GM23248 (cell line): ENCODE data around the gene GFRAL. TPM values are rescaled to one million over a fixed set of nuclear protein-coding genes. Genes with fewer than 3 reads are reported as not detected.

Experiments used
- DNase-seq: peaks from one replicate; pipeline ENCODE4 v3.0.0-alpha.2; 2015
- H2AFZ ChIP-seq: fragments of 200-600 bp; sonication (generic); 2 replicates; pipeline ENCODE4 v1.6.1; 2016; ENCODE audit warnings: antibody characterized with exemption
- H3F3A ChIP-seq: fragments of 200-600 bp; sonication (generic); 2 replicates; pipeline ENCODE4 v1.6.1; 2016; ENCODE audit warnings: mild to moderate bottlenecking, antibody characterized with exemption, mixed run types; ENCODE audit not compliant: insufficient read depth
- H3K27ac ChIP-seq: fragments of 200-600 bp; sonication (generic); 2 replicates; pipeline ENCODE4 v1.5.1; 2016; ENCODE audit warnings: mild to moderate bottlenecking
- H3K27me3 ChIP-seq: fragments of 200-600 bp; sonication (generic); replicated peaks from 2 replicates; pipeline ENCODE4 v1.6.1; 2016; ENCODE audit warnings: mild to moderate bottlenecking; ENCODE audit not compliant: insufficient read depth
- H3K36me3 ChIP-seq: fragments of 200-600 bp; sonication (generic); 2 replicates; pipeline ENCODE4 v1.6.1; 2016; ENCODE audit warnings: low read depth, mild to moderate bottlenecking
- H3K4me1 ChIP-seq: fragments of 200-600 bp; sonication (generic); 2 replicates; pipeline ENCODE4 v1.6.1; 2016; ENCODE audit warnings: mild to moderate bottlenecking; ENCODE audit not compliant: insufficient read depth
- H3K4me2 ChIP-seq: fragments of 200-600 bp; sonication (generic); one replicate; pipeline ENCODE4 v1.6.1; 2016; ENCODE audit warnings: mild to moderate bottlenecking; ENCODE audit not compliant: unreplicated experiment
- H3K4me3 ChIP-seq: fragments of 200-600 bp; sonication (generic); 2 replicates; pipeline ENCODE4 v1.5.1; 2016; ENCODE audit warnings: mild to moderate bottlenecking
- H3K79me2 ChIP-seq: fragments of 200-600 bp; sonication (generic); 2 replicates; pipeline ENCODE4 v1.6.1; 2016; ENCODE audit warnings: mild to moderate bottlenecking; ENCODE audit not compliant: insufficient read depth
- H3K9ac ChIP-seq: fragments of 200-600 bp; sonication (generic); 2 replicates; pipeline ENCODE4 v1.6.1; 2016; ENCODE audit warnings: mild to moderate bottlenecking
- H3K9me2 ChIP-seq: fragments of 200-600 bp; sonication (generic); 2 replicates; pipeline ENCODE4 v1.6.1; 2016; ENCODE audit warnings: mixed run types, mild to moderate bottlenecking, moderate library complexity; ENCODE audit not compliant: insufficient read depth
- H3K9me3 ChIP-seq: fragments of 200-600 bp; sonication (generic); one replicate; pipeline ENCODE4 v1.6.1; 2017; ENCODE audit warnings: low read depth
- H4K20me1 ChIP-seq: fragments of 200-600 bp; sonication (generic); 2 replicates; pipeline ENCODE4 v1.6.0; 2016; ENCODE audit not compliant: insufficient read depth
- EZH2 ChIP-seq: fragments of 200-600 bp; sonication (generic); IDR thresholded peaks from 2 replicates; pipeline ENCODE4 v1.6.1; 2018; ENCODE audit warnings: antibody characterized with exemption, mild to moderate bottlenecking; ENCODE audit not compliant: insufficient read depth, poor library complexity, severe bottlenecking
- EZH2phosphoT487 ChIP-seq: fragments of 200-600 bp; sonication (generic); IDR thresholded peaks from 2 replicates; pipeline ENCODE4 v1.6.1; 2018; ENCODE audit warnings: antibody characterized with exemption, moderate library complexity, mild to moderate bottlenecking, low read depth; ENCODE audit not compliant: insufficient read depth
- WGBS, 2 experiments: methylation state at CpG; one replicate each; pipeline ENCODE4 v1.1.6; 2015 to 2017; ENCODE audit warnings: low lambda C conversion rate in 2 of 2, low coverage in 1 of 2; ENCODE audit errors: missing lambda C conversion rate in 2 of 2; 5-methylcytosine and 5-hydroxymethylcytosine counted together
- in situ Hi-C: fragments of 300-500 bp; cut with MboI; formaldehyde crosslinking; loops from 2 replicates; pipeline ENCODE4 v1.15.0; 2020
- polyA plus RNA-seq: library from polyadenylated mRNA; unstranded; fragments of >200 nt; fragmentation: Nextera tagmentation; extraction: Ambion mirVana; gene quantifications from 2 replicates; pipeline ENCODE4 v1.2.1, GENCODE V29; 2016
- total RNA-seq: library from RNA; depleted of rRNA; stranded (reverse); fragments of >200 nt; shearing (Covaris generic); gene quantifications from 2 replicates; pipeline ENCODE4 v1.2.3, GENCODE V29; 2014; rRNA removed

The GFRAL gene
- total and polyA plus RNA-seq, 2 experiments from 2014 or later: not detected

DNA sequence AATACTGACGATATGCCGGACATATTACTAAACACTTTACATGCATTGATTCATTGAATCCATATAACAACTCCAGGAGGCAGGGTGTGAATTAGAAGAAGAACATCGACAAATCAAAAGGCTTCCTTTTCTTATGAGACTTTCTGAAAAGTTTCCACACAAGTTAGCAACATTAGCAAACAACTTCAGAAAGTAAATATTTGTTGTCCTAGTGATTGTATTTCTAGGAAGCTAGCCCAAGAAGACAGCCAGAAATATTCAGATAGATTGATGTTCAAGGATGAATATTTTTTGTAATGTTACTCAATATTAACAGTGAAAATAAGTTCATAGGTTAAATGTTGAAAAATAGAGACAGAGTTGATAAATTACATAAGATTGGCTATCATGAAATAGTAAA lies 120.6 kb downstream of the GFRAL start:
- no peak overlapping the region for H3K9ac ChIP-seq
- TF ChIP-seq EZH2phosphoT487 (no peak), EZH2 (no peak)
- WGBS, 2 experiments: 22% methylated on average over 3 of the region's 3 CpGs
- H3K4me2 ChIP-seq: no peak overlapping the region
- H3K4me1 ChIP-seq: peaks cover 14% of the 10 kb centered on the region
- no peaks in the 10 kb centered on the region for H3K27me3 ChIP-seq
- DNase-seq: peak; percentile 2
- no peaks in the 10 kb centered on the region for H3K9me2 ChIP-seq
- H3K27ac ChIP-seq: no peak overlapping the region
- peaks cover 11% of the 10 kb centered on the region; the same call in 1 of the 2 replicates for H3F3A ChIP-seq
- H3K9me3 ChIP-seq: no peaks in the 10 kb centered on the region
- no peaks in the 10 kb centered on the region for H3K79me2 ChIP-seq
- H3K36me3 ChIP-seq: no peaks in the 10 kb centered on the region
- H4K20me1 ChIP-seq: no peaks in the 10 kb centered on the region
- H3K4me3 ChIP-seq: no peak overlapping the region
- H2AFZ ChIP-seq: no peak overlapping the region
- in situ Hi-C loops: loop anchor here (25.0 kb wide), 1 partner anchor 839 kb away; no protein-coding TSS in a partner anchor

DNA sequence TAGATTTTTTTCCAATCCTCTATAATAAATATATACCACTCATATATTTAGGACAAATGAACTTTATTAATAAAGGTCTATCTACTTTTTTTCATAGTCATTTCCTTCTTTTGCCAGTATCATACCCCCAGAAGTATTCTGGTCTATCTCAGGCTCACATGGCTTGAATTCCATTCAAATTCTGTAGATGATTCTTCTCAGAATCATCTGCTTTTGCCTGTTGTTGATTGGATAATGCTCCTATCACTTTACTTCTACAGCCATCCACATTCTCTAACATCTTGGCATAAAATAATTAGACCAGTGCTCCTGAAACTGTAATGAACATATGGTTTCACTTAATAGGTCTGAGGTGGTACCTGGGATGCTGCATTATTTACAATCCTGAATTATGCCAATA lies 121.2 kb downstream of the GFRAL start:
- H3K36me3 ChIP-seq: no peaks in the 10 kb centered on the region
- TF ChIP-seq EZH2phosphoT487: no peak
- TF ChIP-seq EZH2: no peak
- H3K9me3 ChIP-seq: no peaks in the 10 kb centered on the region
- H3F3A ChIP-seq: peaks cover 11% of the 10 kb centered on the region; the same call in 1 of the 2 replicates
- H3K9me2 ChIP-seq: no peaks in the 10 kb centered on the region
- DNase-seq: peak; percentile 14
- no peaks in the 10 kb centered on the region for H3K27me3 ChIP-seq
- H3K4me3 ChIP-seq: no peak overlapping the region
- H2AFZ ChIP-seq: no peak overlapping the region
- H3K27ac ChIP-seq: no peak overlapping the region
- H3K4me2 ChIP-seq: peak overlapping the region; percentile 14
- no peaks in the 10 kb centered on the region for H4K20me1 ChIP-seq
- no peak overlapping the region for H3K9ac ChIP-seq
- H3K4me1 ChIP-seq: peaks cover 14% of the 10 kb centered on the region
- no peaks in the 10 kb centered on the region for H3K79me2 ChIP-seq
- in situ Hi-C loops: loop anchor here (25.0 kb wide), 1 partner anchor 839 kb away; no protein-coding TSS in a partner anchor

DNA sequence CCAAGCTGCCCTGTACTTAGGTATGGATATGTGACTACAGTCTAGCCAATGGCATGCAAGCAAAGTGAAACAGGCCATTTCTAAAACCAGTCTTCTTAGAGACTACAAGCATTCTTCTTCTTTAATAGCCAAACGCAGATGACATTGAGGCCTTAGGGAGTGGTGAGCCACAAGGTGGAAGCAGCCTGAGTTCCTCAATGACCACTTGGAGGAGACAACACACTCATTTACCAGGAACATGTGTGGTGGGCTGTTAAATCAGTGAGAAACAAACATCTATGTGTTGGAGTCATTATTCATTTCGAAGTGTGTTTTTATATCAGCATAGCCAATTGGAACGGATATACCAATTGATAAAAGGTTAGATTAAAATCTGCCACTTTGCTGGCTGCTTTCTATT lies 122.0 kb downstream of the GFRAL start:
- Histone ChIP-seq H2AFZ (no peak overlapping the region), H3K9ac (no peak overlapping the region), H3K4me2 (no peak overlapping the region), H3K36me3 (no peaks in the 10 kb centered on the region), H3K4me3 (no peak overlapping the region), H3K9me3 (no peaks in the 10 kb centered on the region), H3K27ac (no peak overlapping the region), H3K4me1 (peaks cover 14% of the 10 kb centered on the region), H3K9me2 (no peaks in the 10 kb centered on the region), H4K20me1 (no peaks in the 10 kb centered on the region), H3K79me2 (no peaks in the 10 kb centered on the region), H3F3A (peaks cover 11% of the 10 kb centered on the region; the same call in 1 of the 2 replicates), H3K27me3 (no peaks in the 10 kb centered on the region)
- no peak for DNase-seq
- TF ChIP-seq EZH2phosphoT487 (no peak), EZH2 (no peak)
- WGBS, 2 experiments: 82 to 83% methylated on average over 3 of the region's 3 CpGs
- in situ Hi-C loops: loop anchor here (25.0 kb wide), 1 partner anchor 838 kb away; no protein-coding TSS in a partner anchor

DNA sequence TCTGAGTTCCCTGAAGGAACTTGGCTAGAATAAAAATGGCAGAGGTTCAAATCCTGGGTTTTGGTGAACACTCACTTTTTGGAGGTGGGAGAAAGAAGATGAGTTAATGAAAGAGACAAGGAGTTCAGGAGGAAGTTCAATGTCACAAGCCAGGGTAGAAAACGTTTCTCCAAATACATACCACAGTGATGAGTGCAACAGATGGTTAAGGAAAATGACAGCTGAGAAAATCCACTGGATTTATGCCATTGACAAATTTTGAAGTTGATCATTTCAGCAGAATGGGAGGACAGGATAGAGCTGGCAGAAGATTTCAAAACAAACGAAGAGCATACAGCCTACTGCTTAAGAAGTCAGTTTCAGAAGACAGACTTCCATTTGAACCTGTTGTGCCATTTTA lies 122.7 kb downstream of the GFRAL start:
- H3K4me1 ChIP-seq: peaks cover 14% of the 10 kb centered on the region
- H3K9me2 ChIP-seq: no peaks in the 10 kb centered on the region
- DNase-seq: peak; percentile 20
- TF ChIP-seq EZH2 (no peak), EZH2phosphoT487 (no peak)
- WGBS, 2 experiments: 0 to 8% methylated on average over 2 of the region's 2 CpGs
- no peak overlapping the region for H2AFZ ChIP-seq
- H3K27ac ChIP-seq: no peak overlapping the region
- no peaks in the 10 kb centered on the region for H3K9me3 ChIP-seq
- H3F3A ChIP-seq: peaks cover 11% of the 10 kb centered on the region; the same call in 1 of the 2 replicates
- no peak overlapping the region for H3K9ac ChIP-seq
- no peaks in the 10 kb centered on the region for H3K79me2 ChIP-seq
- H3K4me2 ChIP-seq: no peak overlapping the region
- no peaks in the 10 kb centered on the region for H3K27me3 ChIP-seq
- no peak overlapping the region for H3K4me3 ChIP-seq
- in situ Hi-C loops: no loop called here
- no peaks in the 10 kb centered on the region for H3K36me3 ChIP-seq
- H4K20me1 ChIP-seq: no peaks in the 10 kb centered on the region

Other genes with a start within 250 kb of the GFRAL start
- gene HCRTR2, start 153.0 kb upstream of the GFRAL start, total RNA-seq: not detected in 2 replicates
- gene HCRTR2, start 153.0 kb upstream of the GFRAL start, polyA plus RNA-seq: not detected in 2 replicates